GM18498 (cell line): Measurements from ENCODE around the gene HRH3.

Experiments used
- ATAC-seq: cut with Tn5 transposase; IDR thresholded peaks from one replicate; pipeline ENCODE4 v1.9.1; 2021; ENCODE audit warnings: mild to moderate bottlenecking, moderate library complexity; ENCODE audit not compliant: unreplicated experiment

The HRH3 gene

DNA sequence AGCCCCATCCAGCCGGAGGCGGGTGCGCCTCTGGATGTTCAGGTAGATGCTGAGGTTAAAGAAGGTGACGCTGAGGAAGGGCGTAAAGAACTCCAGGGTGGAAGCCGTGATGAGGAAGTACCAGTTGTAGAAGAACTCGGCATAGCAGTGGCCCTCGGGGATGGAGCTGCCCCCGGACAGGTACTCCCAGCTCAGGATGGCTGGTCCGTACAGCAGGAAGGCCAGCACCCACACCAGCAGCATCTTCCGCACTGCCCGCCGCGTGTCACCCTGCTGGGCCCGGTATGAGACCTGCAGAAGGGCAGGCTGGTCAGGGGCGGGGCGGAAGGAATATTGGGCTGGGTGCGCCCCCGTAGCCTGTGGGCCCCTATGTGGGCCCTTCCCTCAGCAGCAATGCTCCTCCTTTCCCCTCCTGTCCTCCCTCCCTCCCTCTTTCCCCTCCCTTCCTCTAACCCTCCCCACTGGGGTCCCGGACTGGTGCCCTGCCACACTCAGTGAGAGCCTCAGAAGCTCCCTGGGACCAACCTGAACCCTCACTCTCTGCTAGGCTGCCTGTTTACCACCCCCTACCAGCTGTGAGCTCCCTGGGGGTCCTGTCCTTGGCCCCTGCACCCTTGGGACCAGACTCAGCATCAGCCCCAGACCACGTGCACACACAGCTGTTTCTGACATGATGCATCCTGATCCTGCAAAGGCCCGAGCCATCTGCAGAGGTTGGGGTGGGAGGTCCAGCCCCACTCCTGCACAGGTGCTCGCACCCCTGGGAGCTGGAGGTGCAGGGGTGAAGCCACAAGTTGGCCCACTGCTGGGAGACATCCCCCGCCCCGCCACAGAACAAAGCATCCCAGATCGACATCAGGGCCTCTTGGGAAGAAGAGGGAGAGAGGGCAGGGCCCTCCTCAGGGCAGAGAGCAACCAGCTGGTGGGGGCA is 3.2 kb downstream of the HRH3 start:
- no peak for ATAC-seq

DNA sequence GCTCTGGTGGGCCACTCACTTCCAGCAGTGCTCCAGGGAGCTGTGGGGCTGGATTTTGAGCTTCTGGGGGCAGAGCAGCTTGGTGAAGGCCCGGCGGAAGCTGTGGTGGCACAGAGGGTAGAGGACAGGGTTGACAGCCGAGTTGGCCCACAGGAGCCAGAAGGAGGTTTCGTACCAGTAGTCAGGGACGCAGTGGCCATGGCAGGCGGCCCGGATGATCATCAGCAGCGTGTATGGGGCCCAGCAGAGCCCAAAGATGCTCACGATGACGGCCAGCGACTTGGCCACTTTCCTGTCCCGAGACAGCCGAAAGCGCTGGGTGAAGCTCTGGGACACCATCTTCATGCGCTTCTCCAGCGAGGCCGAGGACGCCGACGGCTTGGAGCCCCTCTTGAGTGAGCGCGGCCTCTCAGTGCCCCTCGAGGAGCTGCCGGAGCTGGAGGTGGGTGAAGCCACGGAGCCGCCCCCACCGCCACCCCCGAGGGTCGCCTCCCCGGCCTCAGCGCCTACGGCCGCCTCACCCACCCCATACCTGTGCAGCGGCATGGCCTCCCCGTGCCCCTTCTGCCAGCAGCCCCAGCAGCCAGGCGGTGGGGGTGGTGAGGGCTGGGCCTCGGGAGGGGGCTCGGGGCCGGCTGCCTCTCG is 4.0 kb downstream of the HRH3 start:
- ATAC-seq = no peak

DNA sequence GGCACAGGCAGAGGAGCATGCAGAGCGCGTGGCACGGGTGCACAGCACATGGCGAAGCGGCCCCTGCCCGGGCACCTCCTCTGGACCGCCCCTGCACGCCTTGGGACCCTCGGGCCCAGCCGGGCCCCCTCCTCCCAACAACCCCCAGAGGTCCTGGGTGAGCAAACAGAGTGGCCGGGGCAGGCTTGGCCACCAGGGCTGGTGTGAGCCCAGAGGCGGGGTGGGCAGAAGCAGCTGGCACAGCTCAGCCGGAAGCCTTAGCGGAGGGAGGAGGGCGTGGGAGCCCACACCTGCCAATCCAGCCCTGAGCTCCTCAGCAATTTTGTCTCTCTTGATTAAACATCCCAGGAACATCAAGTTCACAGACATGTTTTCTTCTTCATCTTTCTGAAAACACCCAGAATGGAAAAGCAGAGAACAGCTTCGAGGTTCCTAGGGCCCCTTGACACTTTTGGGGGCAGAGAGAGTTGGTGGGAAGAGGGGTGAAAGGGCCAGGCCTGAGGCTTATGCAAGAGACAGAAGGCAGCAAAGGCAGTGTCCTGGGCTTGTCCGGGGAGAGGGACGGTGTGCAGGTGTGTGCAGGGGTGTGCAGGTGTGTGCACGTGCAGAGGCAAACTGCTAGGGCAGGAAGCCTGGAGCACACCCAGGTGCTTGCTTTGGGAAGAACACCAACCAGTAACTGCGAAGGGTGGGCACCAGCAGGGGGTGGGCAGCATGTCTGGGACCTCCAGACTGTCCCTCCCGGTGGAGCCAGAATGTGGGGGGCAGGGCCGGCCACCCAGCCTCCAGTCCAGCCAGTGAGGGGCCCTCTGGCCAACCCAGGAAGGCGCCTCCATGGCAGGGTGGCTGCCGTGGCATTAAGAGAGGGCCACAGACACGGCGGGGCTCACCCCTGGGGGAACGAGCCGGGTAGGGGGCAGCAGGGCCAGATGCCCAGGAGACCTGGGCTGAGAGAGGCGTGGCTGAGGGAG is 4.8 kb downstream of the HRH3 start:
- ATAC-seq = no peak

DNA sequence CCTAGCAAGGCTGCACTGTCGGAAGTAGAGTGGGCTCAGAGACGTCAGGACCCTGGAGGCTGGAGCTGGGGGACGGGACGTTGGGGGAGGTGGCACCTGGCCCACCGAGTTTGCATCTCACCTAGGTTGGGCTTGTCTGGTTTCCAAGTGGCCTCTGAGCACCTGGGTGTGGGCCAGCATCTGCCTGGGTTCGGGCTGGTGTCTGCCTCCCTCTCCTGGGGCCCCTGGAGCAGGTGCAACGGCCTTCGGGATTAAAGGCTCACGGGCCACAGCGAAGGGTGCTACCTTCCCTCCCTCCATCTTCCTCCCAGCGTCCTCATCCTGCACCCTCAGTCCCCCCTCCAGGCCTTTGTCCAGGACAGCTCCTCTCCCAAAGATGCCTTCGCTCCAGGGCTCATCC is 6.0 kb downstream of the HRH3 start:
- no peak for ATAC-seq

DNA sequence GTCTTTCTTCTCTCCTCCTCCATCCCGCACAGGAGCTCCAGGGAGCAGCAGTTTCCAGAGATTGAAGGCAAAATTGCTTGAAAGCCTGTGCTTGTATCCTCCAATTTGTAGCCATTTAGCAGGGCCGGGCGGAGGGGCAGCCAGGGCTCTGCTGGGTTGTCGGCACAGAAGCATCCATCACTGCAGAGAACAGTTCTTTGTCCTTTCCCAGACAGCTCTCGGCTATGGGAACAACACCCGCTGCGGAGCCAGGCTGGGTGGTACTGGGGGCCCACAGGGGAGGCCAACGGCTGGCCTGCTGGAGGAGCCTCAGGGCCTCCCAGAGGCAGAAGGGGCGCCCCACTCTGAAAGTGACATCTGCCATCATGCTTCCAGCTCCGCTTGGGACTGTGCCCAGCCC is 7.8 kb downstream of the HRH3 start:
- no peak for ATAC-seq

DNA sequence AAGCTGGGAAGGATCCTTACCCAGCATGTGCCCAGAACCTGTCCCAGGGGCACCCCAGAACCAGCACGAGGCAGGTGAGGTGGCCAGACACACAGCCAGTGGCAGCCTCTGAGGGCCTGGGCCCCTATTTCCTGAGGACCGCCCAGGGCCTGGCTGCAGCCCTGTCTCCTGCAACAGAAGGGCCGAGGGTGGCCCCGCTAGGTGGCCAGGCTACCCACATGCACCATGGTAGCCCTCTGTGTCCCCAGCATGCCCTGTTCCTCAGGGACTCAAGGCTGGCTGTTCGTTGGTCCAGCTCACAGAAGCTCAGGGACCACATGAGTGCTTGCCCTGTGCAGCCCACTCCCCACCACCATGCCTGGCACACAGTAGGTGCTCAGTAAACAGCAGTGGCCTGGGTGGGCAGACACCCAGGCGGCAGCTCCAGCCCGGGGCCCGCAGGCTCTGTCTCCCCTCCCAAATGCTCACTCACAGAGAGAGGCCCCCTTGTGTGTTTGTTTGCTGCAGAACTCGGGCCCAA is 8.2 kb downstream of the HRH3 start:
- ATAC-seq = no peak

DNA sequence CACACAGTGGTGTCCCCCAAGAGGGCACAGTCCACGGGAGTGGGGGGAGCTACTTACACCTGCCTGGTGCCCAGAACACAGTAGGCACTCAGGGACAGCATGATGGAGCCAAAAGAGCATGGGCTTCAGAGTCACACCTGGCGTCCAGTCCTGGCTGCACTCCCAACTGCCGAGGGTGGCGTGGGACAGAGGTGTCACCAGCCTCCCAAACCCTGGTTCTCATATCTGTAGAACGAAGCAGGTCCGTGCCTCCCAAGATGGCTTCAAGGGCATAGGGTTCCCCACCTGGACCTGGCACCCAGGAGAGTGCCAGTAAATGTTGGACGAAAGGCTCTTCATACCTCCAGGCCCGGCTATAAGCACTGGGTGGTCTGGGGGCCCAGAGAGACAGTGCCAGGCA is 8.9 kb downstream of the HRH3 start:
- no peak for ATAC-seq

DNA sequence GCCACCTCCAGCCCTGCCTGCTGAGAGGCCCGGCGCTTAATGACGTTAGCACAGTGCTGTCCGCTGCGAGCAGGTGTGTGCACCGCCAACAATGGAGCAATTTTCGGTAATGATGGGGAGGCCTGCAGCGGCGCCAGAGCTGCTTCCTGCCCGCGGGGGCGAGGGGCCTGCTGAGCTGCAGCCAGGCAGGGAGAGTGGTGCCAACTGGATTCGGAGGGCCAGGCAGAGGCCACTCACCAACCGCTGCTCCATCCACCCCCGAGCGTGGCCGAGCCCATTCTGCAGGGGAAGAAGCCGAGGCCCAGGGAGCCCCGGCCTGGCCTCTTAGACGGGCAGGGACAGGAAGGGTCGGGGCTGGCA is 9.6 kb downstream of the HRH3 start:
- ATAC-seq = no peak

DNA sequence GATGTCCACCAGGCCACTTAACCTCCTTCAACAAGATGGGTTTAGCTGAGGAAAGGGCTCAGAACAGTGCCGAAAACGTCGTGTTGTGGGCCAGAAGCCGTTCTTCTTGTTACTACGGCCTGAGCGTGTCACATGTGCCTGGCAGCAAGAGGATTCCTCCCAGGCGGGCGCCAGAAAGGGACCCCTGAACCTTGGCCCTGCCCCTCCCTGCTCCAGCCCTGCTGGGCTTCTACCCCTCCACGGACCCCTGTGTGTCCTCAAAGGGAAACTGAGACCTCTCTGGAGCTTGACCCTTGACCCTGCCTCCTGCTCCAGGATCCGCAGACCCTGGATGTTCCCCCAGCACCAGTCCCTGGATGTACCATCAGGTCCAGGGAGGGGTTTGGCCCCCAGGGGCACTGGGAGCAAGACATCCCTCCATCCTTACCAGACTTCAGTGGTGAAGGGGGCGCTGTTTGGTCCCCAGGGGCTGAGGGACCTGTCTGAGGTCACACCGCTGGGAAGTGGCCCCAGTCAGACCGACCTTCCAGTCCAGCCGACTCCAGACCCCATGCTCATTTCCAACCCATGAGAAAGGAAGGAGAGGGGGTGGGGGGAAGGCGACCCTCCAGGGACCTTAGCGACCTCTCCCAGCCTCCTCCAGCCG is 10.1 kb downstream of the HRH3 start:
- no peak for ATAC-seq

DNA sequence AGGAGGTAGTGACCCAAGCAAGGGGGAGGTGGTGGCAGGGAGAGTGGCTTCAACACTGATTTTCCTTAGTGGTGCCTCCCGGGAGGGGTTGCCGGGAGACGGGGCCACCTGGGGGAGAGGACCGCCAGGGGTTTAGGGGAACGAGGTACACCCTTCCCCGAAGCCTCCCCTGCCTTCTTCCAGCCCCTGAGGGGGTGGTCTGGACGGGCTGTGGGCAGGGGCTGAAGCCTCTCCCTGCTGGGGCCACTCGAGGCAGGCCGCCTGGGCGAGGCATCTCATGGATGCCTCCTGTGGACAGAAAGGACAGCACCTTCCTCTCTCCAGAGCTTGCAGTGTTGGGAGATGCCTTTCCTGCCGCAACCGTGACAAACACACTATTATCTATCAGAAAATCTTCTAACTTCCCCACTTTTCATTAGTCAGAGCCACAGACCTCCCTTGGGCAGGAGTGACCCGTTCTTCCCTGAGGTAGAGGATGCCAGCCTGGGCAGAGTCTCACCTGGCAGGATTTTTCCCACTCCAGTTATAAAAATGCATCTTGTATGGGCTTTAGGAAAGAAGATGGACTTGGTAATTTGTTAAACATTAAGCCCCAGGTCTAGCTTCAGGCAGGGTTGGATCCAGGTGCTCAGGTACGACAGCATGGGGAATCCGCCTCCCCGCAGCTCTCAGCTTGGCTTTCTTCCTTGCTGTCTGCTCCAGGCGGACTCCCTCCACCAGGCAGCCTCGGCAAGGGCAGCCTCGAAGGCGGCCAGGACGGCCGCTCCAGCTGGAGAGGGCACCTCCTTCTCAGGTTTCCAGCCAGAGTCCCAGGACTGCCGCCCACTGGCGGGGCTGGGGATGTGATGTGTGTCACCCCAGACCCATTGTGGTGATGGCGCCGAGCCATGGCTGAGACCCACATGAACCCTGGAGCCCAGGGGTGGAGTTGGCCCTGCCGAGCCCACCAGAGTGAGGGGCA is 11.0 kb downstream of the HRH3 start:
- no peak for ATAC-seq

DNA sequence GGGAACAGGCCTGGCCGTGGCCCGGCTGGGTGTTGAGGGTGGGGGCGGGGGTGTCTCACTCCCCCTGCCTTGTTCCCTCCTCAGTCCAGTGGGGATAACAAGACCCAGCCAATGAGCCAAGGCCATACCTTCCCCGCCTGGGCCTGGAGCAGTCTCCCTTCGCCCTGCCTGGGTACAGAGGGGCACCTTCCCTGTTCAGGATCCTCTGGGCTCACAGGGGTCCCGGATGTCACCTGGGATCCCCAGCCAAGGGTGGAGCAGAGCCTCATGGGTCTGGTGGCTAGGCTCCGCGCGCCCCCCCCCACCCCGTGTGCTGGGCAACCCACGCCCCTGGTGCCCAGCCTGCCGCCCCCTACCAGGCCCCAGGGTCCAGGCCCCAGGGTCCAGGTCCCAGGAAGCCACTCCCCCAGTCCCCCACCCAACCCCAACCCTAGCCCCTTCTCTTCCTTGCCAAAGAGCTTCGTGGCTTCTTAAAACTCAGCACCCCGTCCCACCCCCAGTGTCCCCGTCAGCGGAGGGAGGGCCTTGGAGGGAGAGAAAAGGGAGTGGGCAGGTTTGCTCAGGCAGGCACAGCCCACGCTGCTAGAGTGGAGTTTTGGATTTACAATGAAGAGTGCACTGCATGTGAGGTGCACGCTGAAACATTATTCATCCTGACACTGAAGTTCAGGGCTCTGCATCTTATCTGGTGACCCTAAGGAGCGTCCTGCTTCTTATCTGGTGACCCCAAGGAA is 11.8 kb downstream of the HRH3 start:
- ATAC-seq = no peak

DNA sequence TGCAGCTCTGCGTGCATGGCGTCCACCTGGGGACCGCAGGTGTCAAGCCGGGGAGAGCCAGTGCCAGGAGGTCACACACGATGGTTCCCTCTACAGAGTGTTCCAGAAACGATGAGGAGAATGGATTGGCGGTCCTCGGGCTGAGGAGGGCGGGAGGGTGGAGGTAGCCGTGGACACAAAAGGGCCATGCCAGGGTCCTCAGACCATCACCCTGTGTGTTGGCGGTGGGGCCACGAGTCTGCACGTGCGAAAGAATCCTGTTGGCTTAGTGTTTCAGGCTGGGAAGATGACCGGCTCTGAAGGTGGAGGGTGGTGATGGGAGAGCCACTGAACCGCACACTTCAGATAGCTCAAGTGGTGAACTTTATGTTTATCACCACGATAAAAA is 13.7 kb downstream of the HRH3 start:
- ATAC-seq = no peak

DNA sequence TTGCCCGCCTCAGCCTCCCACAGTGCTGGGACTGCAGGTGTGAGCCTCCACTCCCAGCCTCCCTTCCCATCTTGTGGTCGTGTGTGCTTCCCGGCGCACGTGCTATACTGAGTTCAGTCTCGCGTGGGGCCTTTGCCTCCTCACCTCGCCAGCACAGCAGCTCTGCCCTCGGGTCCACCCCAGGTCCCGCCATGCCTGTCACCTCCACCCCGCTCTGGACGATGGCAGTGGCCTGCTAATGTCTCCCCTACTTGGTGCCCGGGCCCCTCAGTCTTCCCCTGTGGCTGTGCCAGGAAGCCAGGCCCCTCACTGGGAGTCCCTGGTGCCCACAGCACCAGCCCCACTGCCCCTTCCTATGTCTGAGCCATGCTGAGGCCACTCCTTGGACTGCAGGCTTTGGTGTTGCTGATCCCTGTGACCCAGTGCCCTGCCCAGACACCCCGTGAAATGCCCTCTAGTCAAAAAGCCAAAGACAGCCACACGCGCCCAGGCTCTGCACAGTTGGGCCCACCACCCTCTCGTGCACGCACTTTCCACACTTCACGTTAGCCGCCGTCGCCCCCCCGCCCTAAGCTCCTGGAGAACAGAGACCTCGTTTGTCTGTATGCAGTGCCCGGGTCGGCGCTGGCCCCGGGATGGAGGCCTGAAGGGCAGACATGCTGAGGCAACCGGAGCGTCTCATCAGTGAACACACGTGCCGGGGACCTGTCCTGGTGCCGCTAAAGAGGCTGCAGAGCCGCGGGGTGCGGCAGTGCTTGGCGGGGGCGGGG is 14.3 kb downstream of the HRH3 start:
- ATAC-seq = no peak

DNA sequence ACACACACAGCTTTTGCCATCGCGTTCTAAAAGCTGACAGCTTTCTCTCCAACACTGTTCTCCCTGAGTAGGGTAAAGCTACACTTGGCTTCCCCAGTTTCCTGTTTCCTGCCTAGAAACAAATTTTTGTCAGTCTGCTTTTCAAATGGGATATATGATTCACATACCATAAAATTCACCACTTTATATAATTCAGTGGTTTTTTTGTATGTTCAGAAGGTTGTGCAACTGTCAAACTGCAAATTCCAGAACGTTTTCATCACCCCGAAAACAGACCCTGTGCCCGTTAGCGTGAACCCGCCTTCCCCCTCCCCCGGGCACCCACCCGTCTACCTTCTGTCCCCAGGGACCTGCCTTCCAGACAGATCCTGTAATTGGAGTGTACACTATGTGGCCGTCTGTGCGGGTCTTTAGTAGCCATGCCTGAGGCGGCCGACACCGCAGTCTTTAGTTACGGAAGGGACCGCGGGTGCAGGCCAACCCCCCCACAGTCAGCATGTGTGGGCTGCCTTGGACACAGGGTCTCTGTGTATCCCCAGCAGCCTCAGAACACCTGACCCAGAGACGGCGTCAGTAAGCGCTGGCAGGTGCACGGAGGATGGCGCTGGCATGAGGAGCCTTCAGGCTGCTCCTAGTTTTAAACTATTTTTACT is 16.6 kb downstream of the HRH3 start:
- ATAC-seq = no peak

DNA sequence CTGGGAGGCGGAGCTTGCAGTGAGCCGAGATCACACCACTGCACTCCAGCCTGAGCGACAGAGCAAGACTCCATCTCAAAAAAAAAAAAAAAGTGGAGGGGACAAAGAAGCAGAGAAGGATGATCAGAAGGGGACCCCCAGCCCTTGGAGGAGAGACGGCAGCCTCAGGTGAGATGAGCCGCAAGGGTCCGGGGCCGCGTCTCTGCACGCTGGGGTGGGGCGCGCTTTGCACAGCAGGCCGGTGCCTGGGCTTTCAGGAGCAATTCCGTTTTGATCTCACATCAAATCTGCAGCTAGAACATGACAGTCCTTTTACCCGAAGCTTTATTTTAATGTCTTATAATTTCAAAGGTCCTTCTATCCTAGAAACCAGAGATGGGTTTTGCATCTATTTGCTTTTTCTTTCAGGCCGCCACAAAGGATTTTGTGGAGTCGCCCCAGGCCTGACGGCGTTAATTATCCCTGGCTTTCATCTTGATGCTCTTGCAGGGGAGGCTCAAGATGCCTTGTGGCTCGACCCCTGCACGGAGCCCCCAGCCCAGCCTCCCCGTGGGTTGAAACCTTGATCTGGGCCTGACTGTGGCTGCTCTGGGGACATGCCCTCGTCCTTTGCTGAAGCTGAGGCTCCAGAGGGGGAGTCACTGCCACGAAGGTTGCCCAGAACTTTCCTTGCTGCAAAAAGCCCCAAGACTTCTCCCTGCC is 17.3 kb downstream of the HRH3 start:
- no peak for ATAC-seq

DNA sequence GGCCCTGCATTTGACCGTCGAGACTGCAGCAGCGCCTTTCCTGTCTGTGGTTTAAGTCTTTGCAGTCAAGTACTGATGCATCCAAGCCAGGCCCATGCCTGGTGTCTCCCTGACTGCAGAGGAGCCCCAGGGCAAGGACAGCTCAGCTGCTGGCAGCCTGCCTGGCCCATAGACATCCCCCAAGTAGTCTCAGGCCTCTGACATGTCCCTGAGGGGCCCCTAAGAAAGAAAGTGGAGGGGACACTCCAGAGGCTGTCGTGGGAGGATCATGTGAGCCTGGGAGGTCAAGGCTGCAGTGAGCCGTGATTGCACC is 18.0 kb downstream of the HRH3 start:
- ATAC-seq = no peak
